HG03442 (cell line): Measurements from ENCODE around the gene HTR2A.

Experiments used
- ATAC-seq: cut with Tn5 transposase; IDR thresholded peaks from one replicate; pipeline ENCODE4 v1.9.1; 2021; ENCODE audit warnings: mild to moderate bottlenecking, moderate library complexity; ENCODE audit not compliant: unreplicated experiment

HTR2A gene

GRCh38 chr13:46871557-46871956 is 25.3 kb downstream of the HTR2A start:
- ATAC-seq: no peak

- no peak for ATAC-seq
Observed at GRCh38 chr13:46868091-46868490, 28.8 kb downstream of the HTR2A start.

- peak; percentile 57 for ATAC-seq
Observed at GRCh38 chr13:46866150-46866549, 30.7 kb downstream of the HTR2A start.

- no peak for ATAC-seq
Observed at GRCh38 chr13:46864941-46865340, 31.9 kb downstream of the HTR2A start.

- no peak for ATAC-seq
Observed at GRCh38 chr13:46861959-46862358, 34.9 kb downstream of the HTR2A start.

GRCh38 chr13:46860722-46861121 is 36.1 kb downstream of the HTR2A start:
- ATAC-seq: no peak

- ATAC-seq: no peak
Observed at GRCh38 chr13:46858776-46859175, 38.1 kb downstream of the HTR2A start.

GRCh38 chr13:46858163-46858562 is 38.7 kb downstream of the HTR2A start:
- ATAC-seq: no peak

GRCh38 chr13:46855664-46856063 is 41.2 kb downstream of the HTR2A start:
- no peak for ATAC-seq

GRCh38 chr13:46855166-46855565 is 41.7 kb downstream of the HTR2A start:
- peak; percentile 82 for ATAC-seq

- ATAC-seq: no peak
Observed at GRCh38 chr13:46852168-46852567, 44.7 kb downstream of the HTR2A start.

GRCh38 chr13:46850214-46850613 is 46.6 kb downstream of the HTR2A start:
- ATAC-seq: no peak

- no peak for ATAC-seq
Observed at GRCh38 chr13:46846726-46847125, 50.1 kb downstream of the HTR2A start.

GRCh38 chr13:46845146-46845545 is 51.7 kb downstream of the HTR2A start:
- no peak for ATAC-seq

GRCh38 chr13:46844431-46844830 is 52.4 kb downstream of the HTR2A start:
- ATAC-seq: no peak

- no peak for ATAC-seq
Observed at GRCh38 chr13:46839399-46839798, 57.5 kb downstream of the HTR2A start.

GRCh38 chr13:46834657-46835056 is 62.2 kb downstream of the HTR2A start:
- ATAC-seq: no peak

GRCh38 chr13:46831588-46832194 is 65.2 kb downstream of the HTR2A start:
- ATAC-seq: no peak

GRCh38 chr13:46830405-46831005 is 66.3 kb downstream of the HTR2A start:
- ATAC-seq: no peak

GRCh38 chr13:46822551-46822950 is 74.3 kb downstream of the HTR2A start:
- ATAC-seq: no peak

- no peak for ATAC-seq
Observed at GRCh38 chr13:46817838-46818476, 78.9 kb downstream of the HTR2A start.

- ATAC-seq: no peak
Observed at GRCh38 chr13:46817095-46817494, 79.8 kb downstream of the HTR2A start.
